ENCODE measurements around the gene TMC1.

Gene TMC1

GRCh38 chr9:72726947-72727346, 205.5 kb downstream of the TMC1 start:
- TF ChIP-seq POLR2A (IDR thresholded peaks at IDR 0.05; ENCODE audit: extremely low read depth, insufficient read length) (no peak), MAX (IDR thresholded peaks at IDR 0.05; ENCODE audit: low read depth, low read length) (no peak), CTCF (IDR thresholded peaks at IDR 0.05; ENCODE audit: low read depth, low read length) (no peak), MYC (IDR thresholded peaks at IDR 0.05; ENCODE audit: low read depth, low read length) (no peak)
- no peak overlapping the region for H3K4me3 ChIP-seq (ENCODE audit: low read depth, low read length)
- DNase-seq (ENCODE audit: low read depth): no peak

GRCh38 chr9:72728031-72728770, 206.8 kb downstream of the TMC1 start:
- TF ChIP-seq POLR2A (IDR thresholded peaks at IDR 0.05; ENCODE audit: extremely low read depth, insufficient read length): no peak
- TF ChIP-seq MYC (IDR thresholded peaks at IDR 0.05; ENCODE audit: low read depth, low read length): no peak
- H3K4me3 ChIP-seq (ENCODE audit: low read depth, low read length): no peak overlapping the region
- DNase-seq (ENCODE audit: low read depth): no peak

- no peak overlapping the region for H3K4me3 ChIP-seq (ENCODE audit: low read depth, low read length)
- TF ChIP-seq MAX (IDR thresholded peaks at IDR 0.05; ENCODE audit: low read depth, low read length) (no peak), POLR2A (IDR thresholded peaks at IDR 0.05; ENCODE audit: extremely low read depth, insufficient read length) (no peak), CTCF (IDR thresholded peaks at IDR 0.05; ENCODE audit: low read depth, low read length) (no peak), MYC (IDR thresholded peaks at IDR 0.05; ENCODE audit: low read depth, low read length) (no peak)
- DNase-seq (ENCODE audit: low read depth): no peak
Observed at GRCh38 chr9:72733895-72734294, 212.5 kb downstream of the TMC1 start.

GRCh38 chr9:72734631-72735030, 213.2 kb downstream of the TMC1 start:
- TF ChIP-seq CTCF (IDR thresholded peaks at IDR 0.05; ENCODE audit: low read depth, low read length) (no peak), MYC (IDR thresholded peaks at IDR 0.05; ENCODE audit: low read depth, low read length) (no peak)
- H3K4me3 ChIP-seq (ENCODE audit: low read depth, low read length): no peak overlapping the region
- peak; percentile 33 for DNase-seq (ENCODE audit: low read depth)

- no peak for TF ChIP-seq MYC (IDR thresholded peaks at IDR 0.05; ENCODE audit: low read depth, low read length)
- no peak for TF ChIP-seq MAX (IDR thresholded peaks at IDR 0.05; ENCODE audit: low read depth, low read length)
- TF ChIP-seq CTCF (IDR thresholded peaks at IDR 0.05; ENCODE audit: low read depth, low read length): no peak
- TF ChIP-seq POLR2A (IDR thresholded peaks at IDR 0.05; ENCODE audit: extremely low read depth, insufficient read length): no peak
- no peak for DNase-seq (ENCODE audit: low read depth)
- no peak overlapping the region for H3K4me3 ChIP-seq (ENCODE audit: low read depth, low read length)
Observed at GRCh38 chr9:72743836-72744235, 222.4 kb downstream of the TMC1 start.

GRCh38 chr9:72749276-72749675, 227.9 kb downstream of the TMC1 start:
- TF ChIP-seq CTCF (IDR thresholded peaks at IDR 0.05; ENCODE audit: low read depth, low read length) (no peak), POLR2A (IDR thresholded peaks at IDR 0.05; ENCODE audit: extremely low read depth, insufficient read length) (no peak), MAX (IDR thresholded peaks at IDR 0.05; ENCODE audit: low read depth, low read length) (no peak), MYC (IDR thresholded peaks at IDR 0.05; ENCODE audit: low read depth, low read length) (no peak)
- no peak overlapping the region for H3K4me3 ChIP-seq (ENCODE audit: low read depth, low read length)
- no peak for DNase-seq (ENCODE audit: low read depth)

Data from NB4 (cell line).